Ovary (tissue), 3 donors: Measurements from ENCODE around the gene TRIP11.

ENCODE experiments used
- EP300 ChIP-seq: sonication (generic); formaldehyde crosslinking; IDR thresholded peaks from one replicate; pipeline ENCODE4 v1.6.1; 2017; ENCODE audit warnings: antibody characterized with exemption
- POLR2A ChIP-seq: fragments of 450-650 bp; IDR thresholded peaks from one replicate; pipeline ENCODE4 v1.6.1; 2017; ENCODE audit warnings: antibody characterized with exemption, mild to moderate bottlenecking, moderate library complexity
- TF ChIP-seq, protein P1 (sequence below), 3 donors: fragments of 450-650 bp in 2 of 3; fragments of 200-600 bp in 1 of 3; IDR thresholded peaks; one replicate each; pipeline versions ENCODE4 v1.5.1 to v1.8.0; 2016 to 2022; ENCODE audit warnings: antibody characterized with exemption in 3 of 3, mild to moderate bottlenecking in 1 of 3
- donor health status: DM: no; HTN: no; CAD: no.

DNA sequence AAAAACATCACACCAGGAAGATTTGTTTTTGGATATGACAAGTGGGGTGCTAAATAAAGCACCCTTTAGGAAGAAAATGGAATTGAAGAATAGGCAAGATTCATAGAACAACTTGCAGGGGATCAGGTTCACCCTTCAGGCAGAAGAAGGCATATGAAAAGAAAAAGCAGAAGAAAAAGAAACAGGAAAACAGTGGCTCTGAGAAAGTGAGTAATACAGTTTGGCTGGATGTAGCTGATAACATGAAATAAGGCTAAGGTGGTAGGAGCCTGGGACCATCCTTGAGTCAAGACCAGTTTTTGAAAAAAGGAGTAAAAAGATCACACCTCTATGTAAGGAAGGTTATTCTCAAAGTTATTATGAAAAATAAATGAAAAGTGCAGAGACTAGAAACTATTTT lies 42.4 kb downstream of the TRIP11 start:
- TF ChIP-seq, protein P1, sequence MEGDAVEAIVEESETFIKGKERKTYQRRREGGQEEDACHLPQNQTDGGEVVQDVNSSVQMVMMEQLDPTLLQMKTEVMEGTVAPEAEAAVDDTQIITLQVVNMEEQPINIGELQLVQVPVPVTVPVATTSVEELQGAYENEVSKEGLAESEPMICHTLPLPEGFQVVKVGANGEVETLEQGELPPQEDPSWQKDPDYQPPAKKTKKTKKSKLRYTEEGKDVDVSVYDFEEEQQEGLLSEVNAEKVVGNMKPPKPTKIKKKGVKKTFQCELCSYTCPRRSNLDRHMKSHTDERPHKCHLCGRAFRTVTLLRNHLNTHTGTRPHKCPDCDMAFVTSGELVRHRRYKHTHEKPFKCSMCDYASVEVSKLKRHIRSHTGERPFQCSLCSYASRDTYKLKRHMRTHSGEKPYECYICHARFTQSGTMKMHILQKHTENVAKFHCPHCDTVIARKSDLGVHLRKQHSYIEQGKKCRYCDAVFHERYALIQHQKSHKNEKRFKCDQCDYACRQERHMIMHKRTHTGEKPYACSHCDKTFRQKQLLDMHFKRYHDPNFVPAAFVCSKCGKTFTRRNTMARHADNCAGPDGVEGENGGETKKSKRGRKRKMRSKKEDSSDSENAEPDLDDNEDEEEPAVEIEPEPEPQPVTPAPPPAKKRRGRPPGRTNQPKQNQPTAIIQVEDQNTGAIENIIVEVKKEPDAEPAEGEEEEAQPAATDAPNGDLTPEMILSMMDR (IDR thresholded peaks at IDR 0.05) = no peak
- TF ChIP-seq POLR2A (no peak), EP300 (no peak)
